Measurements from ENCODE around the gene CDKN1A.

DNA sequence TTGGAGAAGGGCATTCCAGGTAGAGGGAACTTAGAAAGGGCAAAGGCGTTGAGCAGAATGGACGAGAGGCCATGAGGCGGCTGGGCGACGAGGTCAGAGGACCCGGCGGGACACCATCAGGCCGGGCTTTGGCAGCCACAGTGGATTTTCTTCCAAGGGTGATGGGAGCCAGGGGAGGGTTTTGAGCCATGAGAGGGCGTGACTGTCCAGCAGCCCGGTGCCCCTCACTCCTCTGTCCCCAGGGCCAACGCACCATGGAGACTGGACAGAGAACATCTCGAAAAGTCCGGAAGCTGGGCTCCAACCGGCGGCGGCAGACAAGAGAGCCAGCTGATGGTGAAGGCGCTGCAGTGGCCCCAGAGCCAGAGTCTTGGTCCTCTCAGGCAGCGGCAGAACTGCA, 25.5 kb downstream of the CDKN1A start:
- TF ChIP-seq, protein P1, sequence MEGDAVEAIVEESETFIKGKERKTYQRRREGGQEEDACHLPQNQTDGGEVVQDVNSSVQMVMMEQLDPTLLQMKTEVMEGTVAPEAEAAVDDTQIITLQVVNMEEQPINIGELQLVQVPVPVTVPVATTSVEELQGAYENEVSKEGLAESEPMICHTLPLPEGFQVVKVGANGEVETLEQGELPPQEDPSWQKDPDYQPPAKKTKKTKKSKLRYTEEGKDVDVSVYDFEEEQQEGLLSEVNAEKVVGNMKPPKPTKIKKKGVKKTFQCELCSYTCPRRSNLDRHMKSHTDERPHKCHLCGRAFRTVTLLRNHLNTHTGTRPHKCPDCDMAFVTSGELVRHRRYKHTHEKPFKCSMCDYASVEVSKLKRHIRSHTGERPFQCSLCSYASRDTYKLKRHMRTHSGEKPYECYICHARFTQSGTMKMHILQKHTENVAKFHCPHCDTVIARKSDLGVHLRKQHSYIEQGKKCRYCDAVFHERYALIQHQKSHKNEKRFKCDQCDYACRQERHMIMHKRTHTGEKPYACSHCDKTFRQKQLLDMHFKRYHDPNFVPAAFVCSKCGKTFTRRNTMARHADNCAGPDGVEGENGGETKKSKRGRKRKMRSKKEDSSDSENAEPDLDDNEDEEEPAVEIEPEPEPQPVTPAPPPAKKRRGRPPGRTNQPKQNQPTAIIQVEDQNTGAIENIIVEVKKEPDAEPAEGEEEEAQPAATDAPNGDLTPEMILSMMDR (IDR thresholded peaks at IDR 0.05; ENCODE audit: low read length), result no peak
- TF ChIP-seq EZH2 (optimal IDR thresholded peaks at IDR 0.05; ENCODE audit: low read depth, low read length), result no peak

Measured in MM.1S (cell line).